Left lung (tissue), 10 donors: ENCODE data around the gene HMGB2. TPM values are rescaled to one million over a fixed set of nuclear protein-coding genes. Genes with fewer than 3 reads are reported as not detected.

Source experiments
- ATAC-seq: fragments of 200-7000 bp; cut with Tn5 transposase; one replicate; pipeline ENCODE4 v1.9.1; 2020; ENCODE audit warnings: moderate library complexity
- DNase-seq, 4 donors: peaks; one replicate each; pipeline ENCODE4 v3.0.0-alpha.2; 2013 to 2020
- H3K27ac ChIP-seq, 2 donors: fragments of 200-600 bp; sonication (generic) in 1 of 2; one replicate each; pipeline versions ENCODE4 v1.5.0 to v1.8.0; 2020 to 2021
- H3K27me3 ChIP-seq, 2 donors: fragments of 200-600 bp; sonication (generic) in 1 of 2; one replicate each; pipeline versions ENCODE4 v1.5.0 to v1.8.0; 2020 to 2021
- H3K36me3 ChIP-seq, 2 donors: fragments of 200-600 bp; sonication (generic) in 1 of 2; one replicate each; pipeline versions ENCODE4 v1.5.0 to v1.8.0; 2020 to 2021
- H3K4me1 ChIP-seq, 2 donors: fragments of 200-600 bp; one replicate each; pipeline ENCODE4 v1.8.0; 2021
- H3K4me3 ChIP-seq, 2 donors: fragments of 200-600 bp; sonication (generic) in 1 of 2; one replicate each; pipeline versions ENCODE4 v1.5.0 to v1.8.0; 2020 to 2021; ENCODE audit warnings: mild to moderate bottlenecking in 1 of 2
- H3K9me3 ChIP-seq, 2 donors: fragments of 200-600 bp; sonication (generic) in 1 of 2; one replicate each; pipeline versions ENCODE4 v1.5.0 to v1.8.0; 2020 to 2021
- CTCF ChIP-seq, 2 donors: fragments of 200-600 bp; sonication (generic) in 1 of 2; IDR thresholded peaks; one replicate each; pipeline versions ENCODE4 v1.5.0 to v1.8.0; 2021; ENCODE audit warnings: antibody characterized with exemption in 2 of 2
- intact Hi-C, 2 donors: fragments of 100-400 bp; cut with DNase I; formaldehyde crosslinking; loops; one replicate each; pipeline versions ENCODE4 v1.11.2 to v1.14.2; 2022
- polyA plus RNA-seq, 6 donors: library from polyadenylated mRNA; unstranded; fragments of 120-200 nt; gene quantifications; one replicate each; pipeline ENCODE4 v1.2.1, GENCODE V29; 2013; ENCODE audit not compliant: insufficient read length in 6 of 6
- total RNA-seq, 2 donors: library from RNA; stranded (reverse); fragmentation: NEBNext Ultra II Directional; extraction: Animal tissue kit (Norgen Biotek cat#: 25700); gene quantifications; one replicate each; pipeline ENCODE4 v1.2.1, GENCODE V29; 2021
- donor health status: DM: no; HTN: yes; CAD: no.
- donor health status: DM: no; HTN: no; CAD: no.

HMGB2 gene
- total and polyA plus RNA-seq, 8 donors: 47.7 to 571 (median 289) TPM

- TF ChIP-seq CTCF (IDR thresholded peaks at IDR 0.05): no peak
- H3K4me3 ChIP-seq: no peak overlapping the region
- no peaks in the 10 kb centered on the region for H3K9me3 ChIP-seq
- ATAC-seq (no peak), DNase-seq (no peak)
- intact Hi-C loops: no loop called here
- no peaks in the 10 kb centered on the region for H3K4me1 ChIP-seq
- H3K27ac ChIP-seq: no peak overlapping the region
- no peaks in the 10 kb centered on the region for H3K36me3 ChIP-seq
- H3K27me3 ChIP-seq: no peaks in the 10 kb centered on the region
These were observed 9.8 kb upstream of the HMGB2 start for GRCh38 chr4:173343832-173344397.

GRCh38 chr4:173337463-173337862 is 3.3 kb upstream of the HMGB2 start:
- Histone ChIP-seq H3K4me1 (peaks cover 0 to 14% of the 10 kb centered on the region in 2 donors), H3K27ac (no peak overlapping the region), H3K27me3 (no peaks in the 10 kb centered on the region), H3K9me3 (no peaks in the 10 kb centered on the region), H3K4me3 (no peak overlapping the region), H3K36me3 (no peaks in the 10 kb centered on the region)
- intact Hi-C loops: no loop called here
- ATAC-seq (no peak), DNase-seq (no peak)
- TF ChIP-seq CTCF (IDR thresholded peaks at IDR 0.05): no peak

- H3K9me3 ChIP-seq: no peaks in the 10 kb centered on the region
- H3K4me1 ChIP-seq: peaks cover 0 to 28% of the 10 kb centered on the region in 2 donors
- H3K27ac ChIP-seq: peak overlapping the region; percentile 99 to 100
- peaks cover 0 to 4% of the 10 kb centered on the region in 2 donors for H3K36me3 ChIP-seq
- peak overlapping the region; percentile 66 to 84 for H3K4me3 ChIP-seq
- peak; percentile 70 for ATAC-seq
- peak; percentile 75 to 89 (median 84) for DNase-seq
- H3K27me3 ChIP-seq: no peaks in the 10 kb centered on the region
- TF ChIP-seq CTCF (IDR thresholded peaks at IDR 0.05): no peak
- intact Hi-C loops: no loop called here
These were observed 964 bp upstream of the HMGB2 start for GRCh38 chr4:173334891-173335752.

GRCh38 chr4:173333658-173334084 is 487 bp downstream of the HMGB2 start:
- peak overlapping the region; percentile 99 to 100 for H3K27ac ChIP-seq
- no peaks in the 10 kb centered on the region for H3K9me3 ChIP-seq
- peaks cover 0 to 15% of the 10 kb centered on the region in 2 donors for H3K36me3 ChIP-seq
- peak; percentile 60 to 91 (median 74) for DNase-seq
- H3K4me3 ChIP-seq: peak overlapping the region; percentile 66 to 84
- intact Hi-C loops: no loop called here
- H3K4me1 ChIP-seq: peaks cover 0 to 28% of the 10 kb centered on the region in 2 donors
- H3K27me3 ChIP-seq: no peaks in the 10 kb centered on the region
- ATAC-seq: peak; percentile 64
- TF ChIP-seq CTCF (IDR thresholded peaks at IDR 0.05): no peak

- intact Hi-C loops: no loop called here
- H3K27ac ChIP-seq: peak overlapping the region; percentile 99 to 100
- TF ChIP-seq CTCF (IDR thresholded peaks at IDR 0.05): no peak
- no peaks in the 10 kb centered on the region for H3K27me3 ChIP-seq
- ATAC-seq (no peak), DNase-seq (no peak)
- H3K4me1 ChIP-seq: peaks cover 0 to 28% of the 10 kb centered on the region in 2 donors
- H3K36me3 ChIP-seq: peaks cover 0 to 20% of the 10 kb centered on the region in 2 donors
- H3K4me3 ChIP-seq: peak overlapping the region; percentile 66 to 84
- H3K9me3 ChIP-seq: no peaks in the 10 kb centered on the region
These were observed 1.0 kb downstream of the HMGB2 start for GRCh38 chr4:173332963-173333657.
